AG20443 (cell line): Measurements from ENCODE around the gene KLHL8.

Experiments
- DNase-seq: peaks from one replicate; pipeline ENCODE4 v3.0.0; 2012; ENCODE audit warnings: low spot score, mixed read lengths

Gene KLHL8

DNA sequence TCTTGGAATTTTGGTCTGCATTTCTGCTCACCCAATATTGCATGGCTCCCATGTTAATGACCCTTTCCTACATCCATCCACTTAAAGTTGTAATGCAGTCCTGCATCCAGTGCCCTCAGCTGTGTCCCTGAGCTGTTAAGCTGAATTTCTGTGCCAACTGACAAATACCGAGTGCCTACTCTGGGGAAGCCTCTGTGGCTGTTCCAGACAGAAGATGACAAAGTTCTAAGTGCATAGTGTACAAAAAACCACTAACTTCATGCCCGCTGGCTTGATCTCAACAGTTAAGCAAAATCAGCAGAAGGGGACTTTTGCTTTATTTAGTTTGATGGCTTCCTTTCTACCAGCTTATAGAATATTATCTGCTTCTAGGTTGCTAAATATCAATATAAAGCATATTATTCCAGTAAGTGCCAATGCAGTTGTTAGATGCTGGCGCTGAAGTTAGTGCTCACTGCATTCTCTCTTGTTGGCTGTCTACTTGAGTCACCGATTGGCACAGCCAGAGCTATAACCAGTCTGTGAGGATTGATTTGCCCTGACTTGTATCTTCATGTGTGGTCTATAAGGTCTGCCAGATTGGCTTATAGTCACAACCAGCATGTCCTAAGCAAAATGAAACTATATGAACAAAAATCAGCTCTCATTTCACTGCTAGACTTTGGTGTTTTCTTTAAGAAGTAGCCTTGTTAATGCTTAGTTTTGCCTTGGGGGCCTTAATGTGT, 98.9 kb downstream of the KLHL8 start:
- no peak for DNase-seq

DNA sequence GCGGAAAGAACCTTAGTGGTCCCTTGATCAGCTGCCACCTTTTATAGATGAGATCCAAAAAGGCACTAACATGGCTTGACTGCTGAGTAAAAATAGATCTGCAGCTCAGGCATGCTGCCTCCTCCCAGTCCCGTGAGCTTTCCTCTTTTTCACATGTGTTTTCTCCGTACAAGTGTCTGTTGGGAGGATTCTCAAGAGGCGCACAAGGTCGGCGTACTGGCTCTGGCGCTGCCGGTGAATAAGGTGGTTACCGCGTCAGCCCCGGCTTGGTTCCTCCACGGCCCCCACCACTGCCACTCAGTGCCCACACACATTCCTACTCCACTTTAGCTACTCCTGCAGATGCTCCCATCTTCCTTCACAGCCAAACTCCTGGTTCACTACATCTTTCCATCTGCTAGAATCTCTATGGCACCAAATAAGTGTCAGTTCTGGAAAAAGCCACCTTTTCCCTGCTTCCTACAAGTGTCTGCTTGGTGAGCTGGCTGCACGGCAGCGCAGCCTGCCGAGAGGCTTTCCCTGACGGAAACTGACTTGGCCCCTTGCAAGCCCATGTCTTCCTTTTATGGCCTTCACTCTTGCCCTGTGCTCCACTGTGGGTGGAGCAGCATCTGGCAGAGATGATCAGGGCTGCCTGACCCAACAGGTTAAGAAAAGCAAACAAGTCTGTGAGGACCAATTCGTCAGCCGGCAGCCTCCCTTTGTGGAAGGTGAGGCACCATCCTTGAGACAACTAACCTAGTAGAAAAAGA, 99.8 kb downstream of the KLHL8 start:
- no peak for DNase-seq

DNA sequence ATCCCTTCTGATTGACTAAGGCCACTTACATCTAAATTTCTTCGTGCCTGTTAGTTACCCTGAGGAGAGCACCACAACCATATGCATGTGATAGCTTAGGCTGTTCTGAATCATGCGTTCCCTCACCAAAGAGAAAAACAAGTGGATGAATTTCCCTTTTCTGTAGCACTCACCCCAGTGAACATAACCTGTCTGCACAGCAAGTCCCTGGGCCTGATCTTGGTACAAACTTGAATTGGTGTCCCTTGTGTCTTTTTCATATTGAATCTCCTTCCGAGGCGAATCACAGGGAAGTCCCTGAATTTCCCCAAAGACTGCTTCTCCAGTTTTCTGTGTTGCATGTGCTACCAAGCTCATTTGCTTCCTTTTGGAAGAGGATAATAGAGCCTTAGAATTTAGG, 100.4 kb downstream of the KLHL8 start:
- no peak for DNase-seq

DNA sequence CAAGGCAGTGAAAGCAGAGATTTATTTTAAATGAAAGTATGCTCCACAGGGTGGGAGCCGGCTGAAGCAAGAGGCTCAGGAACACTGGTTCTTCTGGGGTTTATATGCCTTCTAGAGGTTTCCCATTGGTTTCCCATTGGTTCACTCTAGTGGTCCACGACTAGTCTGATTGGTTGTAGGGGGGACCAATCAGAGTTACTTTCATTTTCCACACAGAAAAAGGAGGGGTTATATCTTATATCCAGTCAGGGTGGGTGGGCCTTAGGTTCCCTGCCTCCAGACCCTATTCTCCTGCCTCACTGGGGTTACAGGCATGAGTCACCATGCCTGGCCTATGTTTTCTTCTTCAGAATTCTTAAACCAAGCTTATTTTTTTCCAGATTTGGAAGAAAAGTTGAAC, 101.6 kb downstream of the KLHL8 start:
- DNase-seq: no peak

DNA sequence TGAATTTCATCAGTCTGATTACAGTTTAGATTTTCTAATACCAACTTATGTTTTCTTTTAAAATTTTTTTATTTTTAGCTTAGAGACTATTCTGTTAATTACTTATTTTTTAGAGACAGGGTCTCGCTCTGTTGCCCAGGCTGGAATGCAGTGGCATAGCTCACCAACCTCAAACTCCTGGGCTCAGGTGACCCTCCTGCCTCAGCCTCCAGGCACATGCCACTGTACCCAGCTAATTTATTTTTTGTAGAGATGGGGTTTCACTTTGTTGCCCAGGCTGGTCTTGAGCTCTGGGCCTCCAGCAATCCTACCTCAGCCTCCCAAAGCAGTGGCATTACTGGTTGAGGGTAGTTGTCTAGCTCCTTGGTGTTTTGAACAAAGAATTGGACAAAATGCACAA, 102.0 kb downstream of the KLHL8 start:
- DNase-seq: no peak

DNA sequence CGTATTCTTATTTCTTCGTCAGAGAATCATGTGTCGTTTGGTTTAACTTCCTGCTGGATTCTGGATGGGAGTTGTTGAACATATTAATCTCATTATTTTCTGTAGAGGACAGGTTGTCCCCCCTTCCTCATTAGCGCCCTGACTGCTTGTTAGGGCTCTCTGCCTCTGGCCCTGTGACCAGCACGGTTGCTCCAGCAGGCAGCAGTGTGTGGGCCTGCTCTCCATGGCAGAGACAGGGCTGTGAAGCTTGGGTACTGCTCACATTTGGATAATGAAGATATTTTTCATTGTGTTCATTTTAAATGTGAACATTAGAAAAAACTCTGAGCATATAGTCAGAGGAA, 102.7 kb downstream of the KLHL8 start:
- no peak for DNase-seq

DNA sequence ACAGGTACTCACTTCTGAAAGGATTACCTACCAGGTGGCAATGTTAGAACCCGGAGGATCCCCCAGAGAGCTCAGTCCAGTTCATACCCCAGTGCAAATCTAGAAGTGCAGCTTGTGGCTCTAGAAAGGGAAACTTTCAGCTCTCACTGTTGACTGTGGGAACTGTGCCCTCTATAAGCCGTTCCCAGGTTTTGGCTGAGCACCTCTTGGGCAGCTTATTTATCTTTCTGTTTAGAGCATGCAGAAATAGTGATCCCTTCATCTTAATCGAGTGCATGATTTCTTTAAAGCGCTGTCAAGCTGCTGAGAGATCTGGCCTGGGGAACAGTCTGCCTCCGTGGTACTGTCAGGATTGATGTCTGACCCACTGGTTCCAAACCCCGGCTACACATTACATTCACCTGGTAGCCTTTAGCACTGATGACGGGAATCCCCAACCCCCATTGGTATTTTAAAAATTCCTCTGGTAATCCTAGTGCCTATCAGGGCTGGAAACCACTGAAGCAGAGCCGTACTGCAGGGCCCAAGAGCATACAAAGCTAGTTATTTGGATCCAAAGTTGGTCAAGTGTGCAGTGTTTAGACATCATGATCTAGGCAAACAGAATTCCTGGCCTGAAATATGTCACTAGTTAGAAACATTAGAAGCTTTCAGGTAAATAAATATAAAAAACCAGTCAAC, 103.2 kb downstream of the KLHL8 start:
- no peak for DNase-seq

DNA sequence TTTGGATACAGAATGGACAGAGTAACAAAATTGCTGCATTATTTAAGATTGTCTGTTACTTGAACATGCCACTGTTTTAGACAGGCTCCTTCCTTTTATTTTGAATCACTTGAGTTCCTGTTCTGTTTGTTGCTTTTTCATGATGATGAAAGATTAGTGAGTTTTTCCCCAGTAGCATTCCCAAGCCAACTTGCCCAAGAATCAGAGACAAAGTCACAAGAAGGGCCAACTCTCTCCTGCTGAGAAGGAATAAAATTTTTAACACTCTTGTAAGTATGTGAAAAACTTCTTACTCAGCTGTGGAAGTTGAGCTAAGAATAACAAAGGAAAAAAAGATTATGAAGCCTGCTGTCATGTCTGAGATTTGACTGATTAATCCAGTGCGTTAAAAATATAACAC, 104.2 kb downstream of the KLHL8 start:
- no peak for DNase-seq

DNA sequence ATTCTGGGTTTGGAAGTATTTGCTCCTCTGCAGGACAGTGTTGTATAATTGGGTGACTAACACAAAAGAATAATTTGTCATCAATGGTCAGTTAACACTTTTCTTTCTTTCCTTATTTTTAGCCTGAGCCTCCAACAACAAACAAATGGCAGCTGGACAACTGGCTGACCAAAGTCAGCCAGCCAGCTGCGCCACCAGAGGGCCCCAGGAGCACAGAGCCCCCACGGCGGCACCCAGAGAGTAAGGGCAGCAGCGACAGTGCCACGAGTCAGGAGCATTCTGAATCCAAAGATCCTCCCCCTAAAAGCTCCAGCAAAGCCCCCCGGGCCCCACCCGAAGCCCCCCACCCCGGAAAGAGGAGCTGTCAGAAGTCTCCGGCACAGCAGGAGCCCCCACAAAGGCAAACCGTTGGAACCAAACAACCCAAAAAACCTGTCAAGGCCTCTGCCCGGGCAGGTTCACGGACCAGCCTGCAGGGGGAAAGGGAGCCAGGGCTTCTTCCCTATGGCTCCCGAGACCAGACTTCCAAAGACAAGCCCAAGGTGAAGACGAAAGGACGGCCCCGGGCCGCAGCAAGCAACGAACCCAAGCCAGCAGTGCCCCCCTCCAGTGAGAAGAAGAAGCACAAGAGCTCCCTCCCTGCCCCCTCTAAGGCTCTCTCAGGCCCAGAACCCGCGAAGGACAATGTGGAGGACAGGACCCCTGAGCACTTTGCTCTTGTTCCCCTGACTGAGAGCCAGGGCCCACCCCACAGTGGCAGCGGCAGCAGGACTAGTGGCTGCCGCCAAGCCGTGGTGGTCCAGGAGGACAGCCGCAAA, 106.0 kb downstream of the KLHL8 start:
- DNase-seq: no peak

DNA sequence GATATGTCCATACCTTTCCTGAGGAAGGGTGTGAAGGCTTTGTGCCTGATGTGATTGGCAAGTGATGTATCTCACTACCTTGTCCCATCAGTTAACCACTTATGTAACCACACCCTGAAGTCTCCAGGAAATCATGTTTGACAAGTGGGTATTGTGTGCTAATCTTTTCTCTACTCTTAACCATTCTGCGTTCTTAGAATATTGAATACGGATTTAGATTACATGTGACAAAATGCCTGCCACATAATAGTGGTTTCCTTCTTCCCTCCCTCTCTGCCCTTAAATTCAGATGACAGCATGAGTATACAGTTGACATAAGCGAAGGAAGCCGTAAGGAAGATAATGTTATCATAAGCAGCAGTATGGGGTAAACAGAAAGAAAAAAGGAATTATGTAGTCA, 108.4 kb downstream of the KLHL8 start:
- no peak for DNase-seq
